ENCODE results near the gene OAS2.

The OAS2 gene

GRCh38 chr12:112962561-112962960 lies 15.8 kb upstream of the OAS2 start:
- Histone ChIP-seq H3K27ac (no peak overlapping the region), H3K9ac (ENCODE audit: insufficient read length) (no peak overlapping the region), H3K4me3 (no peak overlapping the region), H3K36me3 (ENCODE audit: insufficient read depth, low read length) (peaks cover 8% of the 10 kb centered on the region; the same call in 1 of the 2 replicates), H3K9me3 (ENCODE audit: low read depth, low read length) (no peaks in the 10 kb centered on the region)
- no peak for TF ChIP-seq EZH2 (IDR thresholded peaks at IDR 0.05)
- no peak for TF ChIP-seq POLR2AphosphoS5 (IDR thresholded peaks at IDR 0.05; ENCODE audit: borderline replicate concordance, low read depth, low read length)
- TF ChIP-seq FOXP2 (optimal IDR thresholded peaks at IDR 0.05; ENCODE audit: control extremely low read depth, extremely low read length, insufficient read depth): no peak
- DNase-seq (ENCODE audit: low read depth, low spot score): no peak

- no peak for TF ChIP-seq POLR2AphosphoS5 (IDR thresholded peaks at IDR 0.05; ENCODE audit: borderline replicate concordance, low read depth, low read length)
- TF ChIP-seq EZH2 (IDR thresholded peaks at IDR 0.05): no peak
- no peak for TF ChIP-seq FOXP2 (optimal IDR thresholded peaks at IDR 0.05; ENCODE audit: control extremely low read depth, extremely low read length, insufficient read depth)
- Histone ChIP-seq H3K9me3 (ENCODE audit: low read depth, low read length) (no peaks in the 10 kb centered on the region), H3K9ac (ENCODE audit: insufficient read length) (no peak overlapping the region), H3K36me3 (ENCODE audit: insufficient read depth, low read length) (peaks cover 8% of the 10 kb centered on the region; the same call in 1 of the 2 replicates), H3K4me3 (no peak overlapping the region), H3K27ac (no peak overlapping the region)
- no peak for DNase-seq (ENCODE audit: low read depth, low spot score)
Observed at GRCh38 chr12:112963227-112963861, 15.0 kb upstream of the OAS2 start.

GRCh38 chr12:112964067-112964670 lies 14.2 kb upstream of the OAS2 start:
- H3K36me3 ChIP-seq (ENCODE audit: insufficient read depth, low read length): peaks cover 8% of the 10 kb centered on the region; the same call in 1 of the 2 replicates

GRCh38 chr12:112964915-112965314 lies 13.4 kb upstream of the OAS2 start:
- Histone ChIP-seq H3K4me3 (no peak overlapping the region), H3K9me3 (ENCODE audit: low read depth, low read length) (no peaks in the 10 kb centered on the region), H3K9ac (ENCODE audit: insufficient read length) (no peak overlapping the region), H3K27ac (no peak overlapping the region), H3K36me3 (ENCODE audit: insufficient read depth, low read length) (peaks cover 8% of the 10 kb centered on the region; the same call in 1 of the 2 replicates)
- TF ChIP-seq EZH2 (IDR thresholded peaks at IDR 0.05) (no peak), FOXP2 (optimal IDR thresholded peaks at IDR 0.05; ENCODE audit: control extremely low read depth, extremely low read length, insufficient read depth) (no peak), POLR2AphosphoS5 (IDR thresholded peaks at IDR 0.05; ENCODE audit: borderline replicate concordance, low read depth, low read length) (no peak)
- DNase-seq (ENCODE audit: low read depth, low spot score): no peak

More at GRCh38 chr12:112964067-112964670, 14.2 kb upstream of the OAS2 start:
- Histone ChIP-seq H3K9me3 (ENCODE audit: low read depth, low read length) (no peaks in the 10 kb centered on the region), H3K27ac (no peak overlapping the region), H3K9ac (ENCODE audit: insufficient read length) (no peak overlapping the region), H3K4me3 (no peak overlapping the region)
- no peak for TF ChIP-seq FOXP2 (optimal IDR thresholded peaks at IDR 0.05; ENCODE audit: control extremely low read depth, extremely low read length, insufficient read depth)
- no peak for TF ChIP-seq EZH2 (IDR thresholded peaks at IDR 0.05)
- no peak for TF ChIP-seq POLR2AphosphoS5 (IDR thresholded peaks at IDR 0.05; ENCODE audit: borderline replicate concordance, low read depth, low read length)
- DNase-seq (ENCODE audit: low read depth, low spot score): no peak

- no peak for DNase-seq (ENCODE audit: low read depth, low spot score)
- no peak overlapping the region for H3K9ac ChIP-seq (ENCODE audit: insufficient read length)
- H3K4me3 ChIP-seq: no peak overlapping the region
- H3K9me3 ChIP-seq (ENCODE audit: low read depth, low read length): no peaks in the 10 kb centered on the region
- no peak for TF ChIP-seq FOXP2 (optimal IDR thresholded peaks at IDR 0.05; ENCODE audit: control extremely low read depth, extremely low read length, insufficient read depth)
- TF ChIP-seq EZH2 (IDR thresholded peaks at IDR 0.05): no peak
- TF ChIP-seq POLR2AphosphoS5 (IDR thresholded peaks at IDR 0.05; ENCODE audit: borderline replicate concordance, low read depth, low read length): no peak
- H3K36me3 ChIP-seq (ENCODE audit: insufficient read depth, low read length): peaks cover 8% of the 10 kb centered on the region; the same call in 1 of the 2 replicates
- H3K27ac ChIP-seq: no peak overlapping the region
Observed at GRCh38 chr12:112965643-112966042, 12.7 kb upstream of the OAS2 start.

- no peak overlapping the region for H3K9ac ChIP-seq (ENCODE audit: insufficient read length)
- no peaks in the 10 kb centered on the region; the same call in 1 of the 2 replicates for H3K36me3 ChIP-seq (ENCODE audit: insufficient read depth, low read length)
- DNase-seq (ENCODE audit: low read depth, low spot score): no peak
- H3K4me3 ChIP-seq: no peak overlapping the region
- TF ChIP-seq POLR2AphosphoS5 (IDR thresholded peaks at IDR 0.05; ENCODE audit: borderline replicate concordance, low read depth, low read length): no peak
- no peak for TF ChIP-seq EZH2 (IDR thresholded peaks at IDR 0.05)
- TF ChIP-seq FOXP2 (optimal IDR thresholded peaks at IDR 0.05; ENCODE audit: control extremely low read depth, extremely low read length, insufficient read depth): no peak
- no peaks in the 10 kb centered on the region for H3K9me3 ChIP-seq (ENCODE audit: low read depth, low read length)
- H3K27ac ChIP-seq: no peak overlapping the region
Observed at GRCh38 chr12:112967306-112967705, 11.0 kb upstream of the OAS2 start.

- Histone ChIP-seq H3K27ac (no peak overlapping the region), H3K9ac (ENCODE audit: insufficient read length) (no peak overlapping the region), H3K4me3 (no peak overlapping the region), H3K36me3 (ENCODE audit: insufficient read depth, low read length) (no peaks in the 10 kb centered on the region), H3K9me3 (ENCODE audit: low read depth, low read length) (no peaks in the 10 kb centered on the region)
- no peak for TF ChIP-seq FOXP2 (optimal IDR thresholded peaks at IDR 0.05; ENCODE audit: control extremely low read depth, extremely low read length, insufficient read depth)
- DNase-seq (ENCODE audit: low read depth, low spot score): no peak
Observed at GRCh38 chr12:112967858-112968257, 10.5 kb upstream of the OAS2 start.

GRCh38 chr12:112969547-112970306 lies 8.6 kb upstream of the OAS2 start:
- Histone ChIP-seq H3K9me3 (ENCODE audit: low read depth, low read length) (no peaks in the 10 kb centered on the region), H3K36me3 (ENCODE audit: insufficient read depth, low read length) (no peaks in the 10 kb centered on the region)

More at GRCh38 chr12:112969547-112970306, 8.6 kb upstream of the OAS2 start:
- Histone ChIP-seq H3K9ac (ENCODE audit: insufficient read length) (no peak overlapping the region), H3K27ac (no peak overlapping the region), H3K4me3 (no peak overlapping the region)
- TF ChIP-seq EZH2 (IDR thresholded peaks at IDR 0.05) (no peak), FOXP2 (optimal IDR thresholded peaks at IDR 0.05; ENCODE audit: control extremely low read depth, extremely low read length, insufficient read depth) (no peak), POLR2AphosphoS5 (IDR thresholded peaks at IDR 0.05; ENCODE audit: borderline replicate concordance, low read depth, low read length) (no peak)
- no peak for DNase-seq (ENCODE audit: low read depth, low spot score)

Data from SK-N-MC (cell line).